NT2/D1 (cell line): ENCODE data around the gene PIM3.
A peak's percentile ranks its signal among the peaks of the same experiment; 100 is the strongest.
"Not testable (repeated sequence)": the region's sequence is repeated elsewhere in the genome, so short reads cannot be mapped to it uniquely, and the experiment has no call there.

ENCODE experiments used
- DNase-seq: peaks from one replicate; pipeline ENCODE4 v3.0.0-alpha.2; 2011; ENCODE audit warnings: low read depth, low spot score
- H3K27me3 ChIP-seq: 2 replicates; pipeline ENCODE4 v1.6.0; 2011; ENCODE audit warnings: mild to moderate bottlenecking; ENCODE audit not compliant: insufficient read length, insufficient read depth
- H3K36me3 ChIP-seq: 2 replicates; pipeline ENCODE4 v1.6.1; 2011; ENCODE audit warnings: mild to moderate bottlenecking, low read length, mixed read lengths; ENCODE audit not compliant: insufficient read depth, insufficient read length
- H3K4me1 ChIP-seq: 2 replicates; pipeline ENCODE4 v1.5.1; 2011; ENCODE audit not compliant: insufficient read depth, insufficient read length
- H3K4me3 ChIP-seq: 2 replicates; pipeline ENCODE4 v1.5.1; 2011; ENCODE audit warnings: low read depth; ENCODE audit not compliant: insufficient read length
- H3K9ac ChIP-seq: 2 replicates; pipeline ENCODE4 v1.6.0; 2011; ENCODE audit warnings: low read depth; ENCODE audit not compliant: insufficient read length
- H3K9me3 ChIP-seq: 2 replicates; pipeline ENCODE4 v1.5.1; 2011; ENCODE audit warnings: mild to moderate bottlenecking, low read length; ENCODE audit not compliant: insufficient read depth
- SUZ12 ChIP-seq: IDR thresholded peaks from 2 replicates; pipeline ENCODE4 v1.6.1; 2011; ENCODE audit not compliant: insufficient read length, insufficient read depth; ENCODE audit errors: extremely low read depth
- YY1 ChIP-seq: IDR thresholded peaks from 2 replicates; pipeline ENCODE4 v1.6.1; 2011; ENCODE audit not compliant: insufficient read length, insufficient read depth
- ZNF274 ChIP-seq: IDR thresholded peaks from 2 replicates; pipeline ENCODE4 v1.6.1; 2011; ENCODE audit warnings: mild to moderate bottlenecking, low read depth, low read length

Gene PIM3

GRCh38 chr22:49942565-49943404 is 17.8 kb upstream of the PIM3 start:
- Histone ChIP-seq H3K4me3 (no peak overlapping the region), H3K9ac (no peak overlapping the region), H3K27me3 (no peaks in the 10 kb centered on the region), H3K36me3 (no peaks in the 10 kb centered on the region), H3K9me3 (peaks cover 6% of the 10 kb centered on the region; the same call in 1 of the 2 replicates), H3K4me1 (peaks cover 17% of the 10 kb centered on the region)
- DNase-seq: no peak
- TF ChIP-seq YY1 (no peak), SUZ12 (no peak), ZNF274 (no peak)

DNA sequence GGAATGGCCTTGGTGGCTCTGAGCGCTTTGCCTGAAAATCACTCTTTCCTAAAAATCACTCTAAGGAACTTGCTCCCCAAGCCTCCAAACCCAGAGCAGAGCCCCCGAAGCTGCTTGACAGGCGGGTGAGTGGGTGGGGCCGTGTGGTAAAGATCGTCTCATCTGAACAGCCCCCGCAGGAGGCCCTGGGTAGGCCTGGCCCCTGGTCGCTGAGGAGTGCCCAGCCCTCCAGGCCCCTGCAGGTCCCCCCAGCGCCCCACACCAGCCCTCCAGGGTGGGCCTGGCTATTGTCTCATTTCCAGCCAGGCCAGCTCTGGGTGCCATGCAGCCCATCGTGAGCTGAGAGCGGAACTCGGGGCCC is 17.2 kb upstream of the PIM3 start:
- H3K4me3 ChIP-seq: no peak overlapping the region
- H3K27me3 ChIP-seq: no peaks in the 10 kb centered on the region
- peaks cover 20% of the 10 kb centered on the region for H3K4me1 ChIP-seq
- DNase-seq: no peak
- TF ChIP-seq YY1 (no peak), ZNF274 (no peak), SUZ12 (no peak)
- H3K36me3 ChIP-seq: no peaks in the 10 kb centered on the region
- no peak overlapping the region for H3K9ac ChIP-seq
- peaks cover 6% of the 10 kb centered on the region; the same call in 1 of the 2 replicates for H3K9me3 ChIP-seq

GRCh38 chr22:49943771-49944398 is 16.7 kb upstream of the PIM3 start:
- peaks cover 21% of the 10 kb centered on the region for H3K4me1 ChIP-seq
- no peak overlapping the region for H3K9ac ChIP-seq
- TF ChIP-seq ZNF274 (no peak), YY1 (no peak), SUZ12 (no peak)
- H3K4me3 ChIP-seq: no peak overlapping the region
- H3K27me3 ChIP-seq: no peaks in the 10 kb centered on the region
- H3K9me3 ChIP-seq: peaks cover 6% of the 10 kb centered on the region; the same call in 1 of the 2 replicates
- H3K36me3 ChIP-seq: no peaks in the 10 kb centered on the region
- no peak for DNase-seq

DNA sequence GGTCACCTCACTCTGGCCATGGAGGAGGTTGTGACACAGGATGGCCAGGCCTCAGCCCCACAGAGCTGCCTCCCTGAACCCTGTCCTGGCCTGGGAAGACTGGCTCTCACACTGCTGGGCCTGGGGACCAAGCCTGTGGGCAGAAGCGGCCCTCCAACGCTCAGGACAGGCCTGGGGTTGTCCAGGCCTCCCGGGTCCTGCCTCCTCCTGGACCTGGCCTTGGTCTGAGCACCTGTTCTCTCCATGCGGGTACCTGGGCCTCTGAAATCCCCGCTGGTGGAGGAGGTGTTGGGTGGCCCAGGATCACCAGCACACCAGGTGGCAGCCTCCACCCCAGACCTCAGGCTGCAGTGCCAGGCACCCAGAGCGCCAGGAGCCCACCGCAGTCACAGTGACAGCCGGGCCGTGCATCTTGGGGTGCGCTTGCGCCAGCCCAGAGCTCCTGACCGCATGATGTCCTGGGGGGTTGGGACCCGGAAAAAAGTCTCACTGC is 16.1 kb upstream of the PIM3 start:
- Histone ChIP-seq H3K4me1 (peaks cover 24% of the 10 kb centered on the region), H3K27me3 (no peaks in the 10 kb centered on the region), H3K9me3 (peaks cover 6% of the 10 kb centered on the region; the same call in 1 of the 2 replicates), H3K36me3 (no peaks in the 10 kb centered on the region), H3K9ac (no peak overlapping the region), H3K4me3 (no peak overlapping the region)
- DNase-seq: no peak
- no peak for TF ChIP-seq ZNF274
- TF ChIP-seq YY1: no peak
- no peak for TF ChIP-seq SUZ12

GRCh38 chr22:49945042-49945794 is 15.4 kb upstream of the PIM3 start:
- peaks cover 22% of the 10 kb centered on the region for H3K4me1 ChIP-seq
- H3K9ac ChIP-seq, H3K36me3 ChIP-seq, H3K27me3 ChIP-seq, H3K9me3 ChIP-seq, DNase-seq, H3K4me3 ChIP-seq: not testable (repeated sequence)

- Histone ChIP-seq H3K9ac (peak overlapping the region; percentile 64), H3K9me3 (no peaks in the 10 kb centered on the region), H3K27me3 (no peaks in the 10 kb centered on the region), H3K36me3 (no peaks in the 10 kb centered on the region), H3K4me1 (peaks cover 31% of the 10 kb centered on the region), H3K4me3 (peak overlapping the region; percentile 11)
- no peak for DNase-seq
- no peak for TF ChIP-seq SUZ12
- no peak for TF ChIP-seq YY1
- no peak for TF ChIP-seq ZNF274
Measured at GRCh38 chr22:49946612-49947295, 13.8 kb upstream of the PIM3 start.

DNA sequence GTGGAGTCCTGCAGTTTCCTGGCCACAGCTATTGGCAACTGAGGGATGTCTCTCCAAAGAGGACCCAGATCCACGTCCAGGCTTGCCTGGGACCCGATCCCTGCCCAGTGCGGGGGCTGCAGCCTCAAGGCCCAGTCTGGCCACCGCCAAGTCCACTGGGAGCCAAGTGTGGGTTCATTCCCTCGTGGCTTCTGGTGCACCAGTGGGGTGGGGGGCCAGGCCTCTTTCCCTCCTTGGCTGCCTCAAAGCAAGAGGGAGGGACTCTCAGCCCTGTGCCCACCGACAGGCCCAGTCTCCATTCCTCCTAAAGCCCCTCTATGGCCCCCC is 13.3 kb upstream of the PIM3 start:
- no peak for DNase-seq
- H3K9ac ChIP-seq: peak overlapping the region; percentile 64
- no peaks in the 10 kb centered on the region for H3K36me3 ChIP-seq
- peak overlapping the region; percentile 11 for H3K4me3 ChIP-seq
- H3K9me3 ChIP-seq: no peaks in the 10 kb centered on the region
- H3K27me3 ChIP-seq: no peaks in the 10 kb centered on the region
- TF ChIP-seq YY1 (no peak), SUZ12 (no peak), ZNF274 (no peak)
- H3K4me1 ChIP-seq: peaks cover 34% of the 10 kb centered on the region
